ENCODE measurements around the gene LBX2. TPM values are rescaled to one million over a fixed set of nuclear protein-coding genes. Genes with fewer than 3 reads are reported as not detected.
A peak's percentile ranks its signal among the peaks of the same experiment; 100 is the strongest.

The LBX2 gene
- total and polyA plus RNA-seq, 9 of the 15 experiments (the other 6 are each of a cell fraction or from before 2014, with no cell fraction given): 0.39 to 6.2 (median 1.8) TPM; not detected in 1

DNA sequence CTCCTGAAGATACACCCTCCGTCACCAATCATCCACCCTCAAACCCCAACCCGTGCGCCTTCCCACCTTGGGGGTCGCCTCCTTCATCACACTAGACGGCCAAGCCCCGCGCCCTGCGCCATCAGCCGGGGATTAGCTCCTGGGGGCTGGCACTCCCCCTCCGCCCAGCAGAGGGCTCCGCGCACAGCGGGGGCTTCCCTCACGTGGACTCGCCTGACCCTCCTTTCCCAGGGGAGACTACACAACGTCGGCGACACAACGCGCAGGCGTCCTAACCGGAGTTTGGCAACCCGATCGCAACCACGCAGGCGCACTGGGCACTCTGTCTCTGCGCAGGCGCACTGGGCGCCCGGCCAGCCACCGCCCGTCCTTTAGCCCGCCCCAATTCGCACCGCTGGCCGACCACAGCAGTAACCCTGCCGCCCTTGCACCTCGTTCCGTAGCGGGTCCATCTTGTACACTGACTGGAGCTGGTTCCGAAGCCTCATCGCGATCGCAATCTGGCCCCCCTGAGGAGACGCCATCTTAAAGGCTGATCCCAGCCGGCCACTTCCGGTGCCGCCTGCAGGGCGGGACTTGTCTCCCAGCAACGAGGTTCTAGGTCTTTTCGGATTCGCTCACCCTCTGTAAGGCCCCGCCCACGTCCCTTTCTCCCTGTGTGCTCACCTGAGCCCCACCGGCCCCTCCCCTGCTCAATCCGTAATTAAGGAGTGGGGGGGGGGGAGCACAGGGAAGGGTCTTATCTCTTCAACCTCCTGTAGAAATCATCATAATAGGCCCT, 7.9 kb upstream of the LBX2 start, which contains the start of gene PCGF1 (continued):
- TF ChIP-seq, protein P1, sequence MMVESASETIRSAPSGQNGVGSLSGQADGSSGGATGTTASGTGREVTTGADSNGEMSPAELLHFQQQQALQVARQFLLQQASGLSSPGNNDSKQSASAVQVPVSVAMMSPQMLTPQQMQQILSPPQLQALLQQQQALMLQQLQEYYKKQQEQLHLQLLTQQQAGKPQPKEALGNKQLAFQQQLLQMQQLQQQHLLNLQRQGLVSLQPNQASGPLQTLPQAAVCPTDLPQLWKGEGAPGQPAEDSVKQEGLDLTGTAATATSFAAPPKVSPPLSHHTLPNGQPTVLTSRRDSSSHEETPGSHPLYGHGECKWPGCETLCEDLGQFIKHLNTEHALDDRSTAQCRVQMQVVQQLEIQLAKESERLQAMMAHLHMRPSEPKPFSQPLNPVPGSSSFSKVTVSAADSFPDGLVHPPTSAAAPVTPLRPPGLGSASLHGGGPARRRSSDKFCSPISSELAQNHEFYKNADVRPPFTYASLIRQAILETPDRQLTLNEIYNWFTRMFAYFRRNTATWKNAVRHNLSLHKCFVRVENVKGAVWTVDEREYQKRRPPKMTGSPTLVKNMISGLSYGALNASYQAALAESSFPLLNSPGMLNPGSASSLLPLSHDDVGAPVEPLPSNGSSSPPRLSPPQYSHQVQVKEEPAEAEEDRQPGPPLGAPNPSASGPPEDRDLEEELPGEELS (CRISPR knock-in tag; IDR thresholded peaks at IDR 0.05; ENCODE audit: borderline replicate concordance): no peak
- TF ChIP-seq IRF2 (CRISPR knock-in tag; IDR thresholded peaks at IDR 0.05) (no peak), SRSF7 (optimal IDR thresholded peaks at IDR 0.05; ENCODE audit: low read depth, low read length) (no peak), SMARCE1 (IDR thresholded peaks at IDR 0.05) (no peak), SRSF3 (IDR thresholded peaks at IDR 0.05; ENCODE audit: insufficient read depth, low read length) (no peak), NR2C1 (IDR thresholded peaks at IDR 0.05) (0 out of 2 replicates have a peak, but pooled peaks have one; percentile 23), NR2C1 (tag; IDR thresholded peaks at IDR 0.05) (no peak), NFIC (IDR thresholded peaks at IDR 0.05) (peak; percentile 38; the same call in 1 of the 2 replicates), ZNF165 (CRISPR knock-in tag; IDR thresholded peaks at IDR 0.05; ENCODE audit: borderline replicate concordance) (0 out of 2 replicates have a peak, but pooled peaks have one; percentile 3), POLR2H (tag; IDR thresholded peaks at IDR 0.05; ENCODE audit: low read depth) (peak; percentile 76), TARDBP (IDR thresholded peaks at IDR 0.05) (no peak), ZNF583 (CRISPR knock-in tag; IDR thresholded peaks at IDR 0.05) (no peak), CREB1 (IDR thresholded peaks at IDR 0.05) (no peak; the same call in 1 of the 2 replicates), CREB1 (CRISPR knock-in tag; IDR thresholded peaks at IDR 0.05) (peak; percentile 71), FOXA1 (IDR thresholded peaks at IDR 0.05; ENCODE audit: borderline replicate concordance) (no peak), MAFG (tag; conservative IDR thresholded peaks at IDR 0.05) (no peak), FOXK2 (conservative IDR thresholded peaks at IDR 0.05 in 1 of 2, IDR thresholded peaks at IDR 0.05 in 1 of 2; ENCODE audit: low read depth in 2 of 2) (peak; percentile 22 to 57; a peak in 2 of 4 replicates)
- TF ChIP-seq, protein P2, sequence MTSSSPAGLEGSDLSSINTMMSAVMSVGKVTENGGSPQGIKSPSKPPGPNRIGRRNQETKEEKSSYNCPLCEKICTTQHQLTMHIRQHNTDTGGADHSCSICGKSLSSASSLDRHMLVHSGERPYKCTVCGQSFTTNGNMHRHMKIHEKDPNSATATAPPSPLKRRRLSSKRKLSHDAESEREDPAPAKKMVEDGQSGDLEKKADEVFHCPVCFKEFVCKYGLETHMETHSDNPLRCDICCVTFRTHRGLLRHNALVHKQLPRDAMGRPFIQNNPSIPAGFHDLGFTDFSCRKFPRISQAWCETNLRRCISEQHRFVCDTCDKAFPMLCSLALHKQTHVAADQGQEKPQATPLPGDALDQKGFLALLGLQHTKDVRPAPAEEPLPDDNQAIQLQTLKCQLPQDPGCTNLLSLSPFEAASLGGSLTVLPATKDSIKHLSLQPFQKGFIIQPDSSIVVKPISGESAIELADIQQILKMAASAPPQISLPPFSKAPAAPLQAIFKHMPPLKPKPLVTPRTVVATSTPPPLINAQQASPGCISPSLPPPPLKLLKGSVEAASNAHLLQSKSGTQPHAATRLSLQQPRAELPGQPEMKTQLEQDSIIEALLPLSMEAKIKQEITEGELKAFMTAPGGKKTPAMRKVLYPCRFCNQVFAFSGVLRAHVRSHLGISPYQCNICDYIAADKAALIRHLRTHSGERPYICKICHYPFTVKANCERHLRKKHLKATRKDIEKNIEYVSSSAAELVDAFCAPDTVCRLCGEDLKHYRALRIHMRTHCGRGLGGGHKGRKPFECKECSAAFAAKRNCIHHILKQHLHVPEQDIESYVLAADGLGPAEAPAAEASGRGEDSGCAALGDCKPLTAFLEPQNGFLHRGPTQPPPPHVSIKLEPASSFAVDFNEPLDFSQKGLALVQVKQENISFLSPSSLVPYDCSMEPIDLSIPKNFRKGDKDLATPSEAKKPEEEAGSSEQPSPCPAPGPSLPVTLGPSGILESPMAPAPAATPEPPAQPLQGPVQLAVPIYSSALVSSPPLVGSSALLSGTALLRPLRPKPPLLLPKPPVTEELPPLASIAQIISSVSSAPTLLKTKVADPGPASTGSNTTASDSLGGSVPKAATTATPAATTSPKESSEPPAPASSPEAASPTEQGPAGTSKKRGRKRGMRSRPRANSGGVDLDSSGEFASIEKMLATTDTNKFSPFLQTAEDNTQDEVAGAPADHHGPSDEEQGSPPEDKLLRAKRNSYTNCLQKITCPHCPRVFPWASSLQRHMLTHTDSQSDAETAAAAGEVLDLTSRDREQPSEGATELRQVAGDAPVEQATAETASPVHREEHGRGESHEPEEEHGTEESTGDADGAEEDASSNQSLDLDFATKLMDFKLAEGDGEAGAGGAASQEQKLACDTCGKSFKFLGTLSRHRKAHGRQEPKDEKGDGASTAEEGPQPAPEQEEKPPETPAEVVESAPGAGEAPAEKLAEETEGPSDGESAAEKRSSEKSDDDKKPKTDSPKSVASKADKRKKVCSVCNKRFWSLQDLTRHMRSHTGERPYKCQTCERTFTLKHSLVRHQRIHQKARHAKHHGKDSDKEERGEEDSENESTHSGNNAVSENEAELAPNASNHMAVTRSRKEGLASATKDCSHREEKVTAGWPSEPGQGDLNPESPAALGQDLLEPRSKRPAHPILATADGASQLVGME (CRISPR knock-in tag; IDR thresholded peaks at IDR 0.05): no peak
- TF ChIP-seq, protein P3, sequence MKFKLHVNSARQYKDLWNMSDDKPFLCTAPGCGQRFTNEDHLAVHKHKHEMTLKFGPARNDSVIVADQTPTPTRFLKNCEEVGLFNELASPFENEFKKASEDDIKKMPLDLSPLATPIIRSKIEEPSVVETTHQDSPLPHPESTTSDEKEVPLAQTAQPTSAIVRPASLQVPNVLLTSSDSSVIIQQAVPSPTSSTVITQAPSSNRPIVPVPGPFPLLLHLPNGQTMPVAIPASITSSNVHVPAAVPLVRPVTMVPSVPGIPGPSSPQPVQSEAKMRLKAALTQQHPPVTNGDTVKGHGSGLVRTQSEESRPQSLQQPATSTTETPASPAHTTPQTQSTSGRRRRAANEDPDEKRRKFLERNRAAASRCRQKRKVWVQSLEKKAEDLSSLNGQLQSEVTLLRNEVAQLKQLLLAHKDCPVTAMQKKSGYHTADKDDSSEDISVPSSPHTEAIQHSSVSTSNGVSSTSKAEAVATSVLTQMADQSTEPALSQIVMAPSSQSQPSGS (CRISPR knock-in tag; IDR thresholded peaks at IDR 0.05): no peak

Measured in K562 (cell line).